Testis (tissue), 3 donors: ENCODE results near the gene OR2Z1. TPM values are rescaled to one million over a fixed set of nuclear protein-coding genes. Genes with fewer than 3 reads are reported as not detected.

Experiments
- DNase-seq: peaks from one replicate; pipeline ENCODE4 v3.0.0-alpha.2; 2019
- H3K27ac ChIP-seq, 2 donors: fragments of 200-600 bp; sonication (generic); one replicate each; pipeline ENCODE4 v1.5.1; 2019
- H3K27me3 ChIP-seq: fragments of 200-600 bp; sonication (generic); one replicate; pipeline ENCODE4 v1.5.1; 2019
- H3K36me3 ChIP-seq: fragments of 200-600 bp; sonication (generic); one replicate; pipeline ENCODE4 v1.5.1; 2017; ENCODE audit warnings: low read depth; ENCODE audit errors: missing control alignments
- H3K4me1 ChIP-seq: fragments of 200-600 bp; sonication (generic); one replicate; pipeline ENCODE4 v1.5.1; 2019
- H3K4me3 ChIP-seq, 2 donors: fragments of 200-600 bp; sonication (generic); one replicate each; pipeline ENCODE4 v1.5.1; 2017 to 2019
- H3K9me3 ChIP-seq: fragments of 200-600 bp; sonication (generic); one replicate; pipeline ENCODE4 v1.5.1; 2017
- POLR2A ChIP-seq: fragments of 450-650 bp; IDR thresholded peaks from one replicate; pipeline ENCODE4 v1.6.1; 2017; ENCODE audit warnings: antibody characterized with exemption, mild to moderate bottlenecking, moderate library complexity
- WGBS, 2 donors: methylation state at CpG; one replicate each; pipeline ENCODE4 v1.1.5; 2018; 5-methylcytosine and 5-hydroxymethylcytosine counted together
- intact Hi-C: fragments of 100-400 bp; cut with DNase I; formaldehyde crosslinking; loops from one replicate; pipeline ENCODE4 v1.15.1; 2023; ENCODE audit warnings: low total_unique reads
- polyA plus RNA-seq: library from polyadenylated mRNA; stranded (reverse); fragments of 350-450 nt; fragmentation: Illumina TruSeq; extraction: RNeasy Lipid Tissue Mini Kit (QIAGEN cat#74804); gene quantifications from one replicate; pipeline ENCODE4 v1.2.3, GENCODE V29; 2014; ENCODE audit warnings: low read depth, low replicate concordance; ENCODE audit not compliant: insufficient read depth
- total RNA-seq, 2 donors: library from RNA; depleted of rRNA; stranded (reverse); fragments of >200 nt; gene quantifications; one replicate each; pipeline ENCODE4 v1.2.3, GENCODE V29; 2016
- TF ChIP-seq, protein P1 (sequence below), 3 experiments: fragments of 450-650 bp in 2 of 3; fragments of 200-600 bp in 1 of 3; sonication (generic) in 1 of 3; IDR thresholded peaks; one replicate each; pipeline ENCODE4 v1.5.1; 2016 to 2019; ENCODE audit warnings: antibody characterized with exemption in 3 of 3, mild to moderate bottlenecking in 2 of 3, moderate library complexity in 1 of 3

OR2Z1 gene
- total and polyA plus RNA-seq, 3 donors from 2014 or later: 0.47 TPM; not detected in 2

DNA sequence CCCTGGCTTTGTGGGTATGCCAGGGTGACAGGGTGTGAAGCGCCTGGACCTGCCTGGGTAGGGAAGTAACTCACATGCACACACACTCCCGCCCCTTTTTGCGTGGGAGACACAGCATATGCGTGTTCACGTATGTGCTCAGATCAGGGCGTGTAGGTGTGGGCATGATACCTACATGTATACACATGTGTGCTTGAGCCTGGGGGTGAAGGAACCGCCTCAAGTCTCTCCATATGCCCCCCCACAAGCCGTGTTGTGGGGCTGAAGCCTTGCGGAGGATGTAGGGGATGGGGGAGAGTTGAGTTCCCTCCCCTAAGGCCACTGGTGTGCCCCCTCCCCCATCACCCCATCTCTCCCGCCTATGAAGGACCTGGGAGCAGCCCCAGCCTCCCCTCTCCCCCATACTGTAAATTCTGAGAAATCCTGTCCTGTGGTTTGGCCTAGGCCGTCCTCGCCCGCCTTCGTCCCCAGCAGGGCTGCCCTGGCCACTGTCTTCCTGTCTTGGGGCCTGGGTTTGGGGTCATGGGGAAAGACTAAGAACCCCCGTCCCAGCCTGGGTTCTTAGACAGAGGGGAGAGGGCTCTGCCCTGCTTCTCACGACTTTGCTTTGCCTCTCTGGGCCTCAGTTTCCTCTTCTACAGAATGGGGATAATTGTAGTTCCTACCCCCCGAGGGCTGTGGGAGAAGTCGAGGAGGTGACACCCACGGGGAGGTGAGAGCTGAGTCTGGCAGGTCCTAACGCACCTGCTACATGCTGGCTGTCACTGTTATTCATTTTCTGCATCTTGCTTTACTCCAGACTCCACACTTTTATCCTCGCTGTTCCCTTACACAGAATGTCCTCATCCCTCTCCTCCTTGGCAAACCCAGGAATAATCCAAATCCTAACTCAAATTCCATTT lies 37.2 kb upstream of the OR2Z1 start:
- DNase-seq: no peak
- H3K36me3 ChIP-seq: no peaks in the 10 kb centered on the region
- H3K4me1 ChIP-seq: no peaks in the 10 kb centered on the region
- intact Hi-C loops: no loop called here
- no peak overlapping the region for H3K27ac ChIP-seq
- TF ChIP-seq POLR2A: no peak
- TF ChIP-seq, protein P1, sequence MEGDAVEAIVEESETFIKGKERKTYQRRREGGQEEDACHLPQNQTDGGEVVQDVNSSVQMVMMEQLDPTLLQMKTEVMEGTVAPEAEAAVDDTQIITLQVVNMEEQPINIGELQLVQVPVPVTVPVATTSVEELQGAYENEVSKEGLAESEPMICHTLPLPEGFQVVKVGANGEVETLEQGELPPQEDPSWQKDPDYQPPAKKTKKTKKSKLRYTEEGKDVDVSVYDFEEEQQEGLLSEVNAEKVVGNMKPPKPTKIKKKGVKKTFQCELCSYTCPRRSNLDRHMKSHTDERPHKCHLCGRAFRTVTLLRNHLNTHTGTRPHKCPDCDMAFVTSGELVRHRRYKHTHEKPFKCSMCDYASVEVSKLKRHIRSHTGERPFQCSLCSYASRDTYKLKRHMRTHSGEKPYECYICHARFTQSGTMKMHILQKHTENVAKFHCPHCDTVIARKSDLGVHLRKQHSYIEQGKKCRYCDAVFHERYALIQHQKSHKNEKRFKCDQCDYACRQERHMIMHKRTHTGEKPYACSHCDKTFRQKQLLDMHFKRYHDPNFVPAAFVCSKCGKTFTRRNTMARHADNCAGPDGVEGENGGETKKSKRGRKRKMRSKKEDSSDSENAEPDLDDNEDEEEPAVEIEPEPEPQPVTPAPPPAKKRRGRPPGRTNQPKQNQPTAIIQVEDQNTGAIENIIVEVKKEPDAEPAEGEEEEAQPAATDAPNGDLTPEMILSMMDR (IDR thresholded peaks at IDR 0.05): no peak
- WGBS, 2 donors: 72 to 75% methylated on average over 13 to 21 of the region's 21 CpGs
- H3K27me3 ChIP-seq: no peaks in the 10 kb centered on the region
- H3K4me3 ChIP-seq: no peak overlapping the region
- H3K9me3 ChIP-seq: no peaks in the 10 kb centered on the region

DNA sequence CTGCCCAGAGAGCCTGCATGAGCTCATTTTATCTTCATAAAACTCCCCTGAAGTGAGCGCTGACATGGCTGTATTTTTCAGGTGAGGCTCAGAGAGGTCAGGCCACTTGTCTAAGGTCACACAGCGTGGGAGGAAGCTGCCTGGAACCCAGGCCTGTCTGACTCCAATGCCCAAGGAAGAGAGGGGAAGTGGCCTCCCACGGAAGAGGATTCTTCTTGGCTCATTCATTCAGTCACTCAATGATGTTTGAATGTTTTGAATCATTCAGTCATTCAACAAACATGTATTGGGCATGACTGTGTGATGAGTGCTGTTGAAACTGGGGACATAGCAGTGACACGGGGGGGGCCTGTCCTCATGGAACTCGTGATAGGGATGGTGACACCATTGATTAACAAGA lies 34.9 kb upstream of the OR2Z1 start:
- H3K4me1 ChIP-seq: no peaks in the 10 kb centered on the region
- DNase-seq: no peak
- no peak overlapping the region for H3K27ac ChIP-seq
- H3K27me3 ChIP-seq: no peaks in the 10 kb centered on the region
- intact Hi-C loops: no loop called here
- no peak overlapping the region for H3K4me3 ChIP-seq
- no peak for TF ChIP-seq POLR2A
- TF ChIP-seq, protein P1 (IDR thresholded peaks at IDR 0.05): no peak
- H3K9me3 ChIP-seq: no peaks in the 10 kb centered on the region
- WGBS, 2 donors: 57 to 67% methylated on average over 5 of the region's 5 CpGs
- H3K36me3 ChIP-seq: no peaks in the 10 kb centered on the region

DNA sequence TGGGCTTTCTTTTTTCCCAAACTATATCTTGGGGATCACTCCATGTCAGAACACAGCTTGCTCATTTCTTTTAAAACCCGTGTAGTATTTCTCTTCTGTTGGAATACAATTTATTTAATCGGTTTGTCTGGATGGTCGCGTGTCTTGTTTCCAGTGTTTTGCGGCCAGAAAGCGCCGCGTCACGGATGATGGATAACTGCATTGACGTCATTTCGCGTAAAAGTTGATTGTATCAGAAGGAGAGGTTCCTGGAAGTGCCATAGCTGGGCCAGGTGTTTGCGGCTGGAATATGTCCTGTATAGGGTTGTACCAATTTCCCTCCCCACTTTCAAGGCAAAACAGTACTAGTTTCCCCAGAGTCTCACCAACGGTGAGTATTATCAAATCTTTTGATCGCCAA lies 32.5 kb upstream of the OR2Z1 start:
- no peak for DNase-seq
- WGBS, 2 donors: 63 to 73% methylated on average over 15 of the region's 15 CpGs
- Histone ChIP-seq H3K9me3 (no peaks in the 10 kb centered on the region), H3K36me3 (no peaks in the 10 kb centered on the region), H3K27me3 (no peaks in the 10 kb centered on the region), H3K27ac (no peak overlapping the region), H3K4me3 (no peak overlapping the region), H3K4me1 (no peaks in the 10 kb centered on the region)
- TF ChIP-seq, protein P1 (IDR thresholded peaks at IDR 0.05): no peak
- no peak for TF ChIP-seq POLR2A
- intact Hi-C loops: no loop called here

DNA sequence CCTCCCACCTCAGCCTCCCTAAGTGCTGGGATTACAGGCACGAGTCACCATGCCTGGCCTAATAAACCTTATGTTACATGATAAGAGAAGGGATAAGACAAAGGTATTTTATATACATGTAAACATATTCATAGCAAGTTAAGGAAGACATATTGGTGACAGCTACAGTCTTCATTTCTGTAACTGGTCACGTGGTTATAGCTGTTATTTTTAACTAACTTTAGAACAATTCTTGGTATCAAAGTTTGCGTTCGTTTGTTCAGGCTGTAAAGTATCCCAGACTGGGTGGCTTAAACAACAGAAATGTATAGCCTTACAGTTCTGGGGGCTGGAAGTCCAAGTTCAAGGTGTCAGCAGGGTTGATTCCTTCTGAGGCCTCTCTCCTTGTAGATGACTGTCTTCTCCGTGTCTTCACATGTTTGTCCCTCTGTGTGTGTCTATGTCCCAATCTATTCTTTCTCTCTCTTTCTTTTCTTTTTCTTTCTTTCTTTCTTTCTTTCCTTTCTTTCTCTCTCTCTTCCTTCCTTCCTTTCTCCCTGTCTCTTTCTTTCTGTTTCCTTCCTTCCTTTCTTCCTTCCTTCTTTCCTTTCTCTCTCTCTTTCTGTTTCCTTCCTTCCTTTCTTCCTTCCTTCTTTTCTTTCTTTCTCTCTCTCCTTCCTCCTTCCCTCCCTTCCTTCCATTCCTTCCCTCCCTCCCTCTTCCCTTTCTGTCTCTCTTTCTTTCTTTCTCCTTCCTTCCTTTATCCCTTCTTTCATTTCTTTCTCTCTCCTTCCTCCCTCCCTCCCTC lies 30.5 kb upstream of the OR2Z1 start:
- intact Hi-C loops: no loop called here
- TF ChIP-seq, protein P1 (IDR thresholded peaks at IDR 0.05): no peak
- no peak for TF ChIP-seq POLR2A
- H3K27ac ChIP-seq: no peak overlapping the region
- no peak overlapping the region for H3K4me3 ChIP-seq
- no peaks in the 10 kb centered on the region for H3K4me1 ChIP-seq
- H3K9me3 ChIP-seq: no peaks in the 10 kb centered on the region
- DNase-seq: no peak
- H3K36me3 ChIP-seq: no peaks in the 10 kb centered on the region
- no peaks in the 10 kb centered on the region for H3K27me3 ChIP-seq
- 55 to 64% methylated on average over 5 of the region's 5 CpGs for WGBS, 2 donors
